Ishikawa (cell line): ENCODE data around the gene MAGEA4.

ENCODE experiments used
- CEBPB ChIP-seq: IDR thresholded peaks from 2 replicates; pipeline ENCODE4 v1.6.1; 2012
- CREB1 ChIP-seq: IDR thresholded peaks from 2 replicates; pipeline ENCODE4 v1.6.1; 2012; ENCODE audit warnings: low read depth
- RAD21 ChIP-seq: IDR thresholded peaks from 2 replicates; pipeline ENCODE4 v1.6.1; 2012; ENCODE audit warnings: low read depth
- REST ChIP-seq: IDR thresholded peaks from 2 replicates; pipeline ENCODE4 v1.6.1; 2012; ENCODE audit warnings: low read depth, mild to moderate bottlenecking
- TAF1 ChIP-seq: IDR thresholded peaks from 2 replicates; pipeline ENCODE4 v1.6.1; 2012; ENCODE audit warnings: low read depth, mild to moderate bottlenecking
- TEAD4 ChIP-seq: IDR thresholded peaks from 2 replicates; pipeline ENCODE4 v1.6.1; 2012
- YY1 ChIP-seq: IDR thresholded peaks from 2 replicates; pipeline ENCODE4 v1.6.1; 2012; ENCODE audit warnings: low read depth
- TF ChIP-seq, protein P1 (sequence below): IDR thresholded peaks from 2 replicates; pipeline ENCODE4 v1.6.1; 2012
- TF ChIP-seq, protein P2 (sequence below): IDR thresholded peaks from 2 replicates; pipeline ENCODE4 v1.6.1; 2012

- no peak for TF ChIP-seq REST
- TF ChIP-seq CEBPB, result no peak
- TF ChIP-seq, protein P1, sequence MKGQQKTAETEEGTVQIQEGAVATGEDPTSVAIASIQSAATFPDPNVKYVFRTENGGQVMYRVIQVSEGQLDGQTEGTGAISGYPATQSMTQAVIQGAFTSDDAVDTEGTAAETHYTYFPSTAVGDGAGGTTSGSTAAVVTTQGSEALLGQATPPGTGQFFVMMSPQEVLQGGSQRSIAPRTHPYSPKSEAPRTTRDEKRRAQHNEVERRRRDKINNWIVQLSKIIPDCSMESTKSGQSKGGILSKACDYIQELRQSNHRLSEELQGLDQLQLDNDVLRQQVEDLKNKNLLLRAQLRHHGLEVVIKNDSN, result no peak
- no peak for TF ChIP-seq TAF1
- TF ChIP-seq YY1, result no peak
- TF ChIP-seq TEAD4, result no peak
- TF ChIP-seq CREB1, result no peak
- no peak for TF ChIP-seq RAD21
- TF ChIP-seq, protein P2, sequence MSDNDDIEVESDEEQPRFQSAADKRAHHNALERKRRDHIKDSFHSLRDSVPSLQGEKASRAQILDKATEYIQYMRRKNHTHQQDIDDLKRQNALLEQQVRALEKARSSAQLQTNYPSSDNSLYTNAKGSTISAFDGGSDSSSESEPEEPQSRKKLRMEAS, result no peak
Measured at GRCh38 chrX:151889421-151889820, 23.3 kb upstream of the MAGEA4 start.
